HG02798 (cell line): Measurements from ENCODE around the gene REG1A.

ENCODE experiments used
- ATAC-seq: cut with Tn5 transposase; IDR thresholded peaks from one replicate; pipeline ENCODE4 v1.9.1; 2021; ENCODE audit warnings: mild to moderate bottlenecking; ENCODE audit not compliant: unreplicated experiment, poor library complexity

The REG1A gene

GRCh38 chr2:79120194-79120713 is at the start of gene REG1A:
Gene REG1A, plus strand, starts transcription at chr2:79120488. Its CDS starts 374 bp downstream, at chr2:79120862.
- no peak for ATAC-seq

GRCh38 chr2:79071078-79071477 is 49.2 kb upstream of the REG1A start:
- no peak for ATAC-seq

- ATAC-seq, result no peak
Observed at GRCh38 chr2:79082987-79083386, 37.3 kb upstream of the REG1A start.

GRCh38 chr2:79083597-79084251 is 36.6 kb upstream of the REG1A start:
- no peak for ATAC-seq

GRCh38 chr2:79084495-79085135 is 35.7 kb upstream of the REG1A start:
- no peak for ATAC-seq

GRCh38 chr2:79085382-79085781 is 34.9 kb upstream of the REG1A start:
- no peak for ATAC-seq

GRCh38 chr2:79086255-79086654 is 34.0 kb upstream of the REG1A start:
- no peak for ATAC-seq

GRCh38 chr2:79087785-79088364 is 32.4 kb upstream of the REG1A start, which contains the start of gene REG1B:
Gene REG1B, minus strand, starts transcription at chr2:79087993. Its CDS starts 381 bp downstream, at chr2:79087612.
- ATAC-seq, result no peak

GRCh38 chr2:79090693-79091092 is 29.6 kb upstream of the REG1A start:
- no peak for ATAC-seq

- ATAC-seq, result no peak
Observed at GRCh38 chr2:79097843-79098242, 22.4 kb upstream of the REG1A start.

GRCh38 chr2:79099140-79099686 is 21.1 kb upstream of the REG1A start:
- ATAC-seq, result no peak

GRCh38 chr2:79100285-79100684 is 20.0 kb upstream of the REG1A start:
- ATAC-seq, result no peak

- ATAC-seq, result no peak
Observed at GRCh38 chr2:79101024-79101423, 19.3 kb upstream of the REG1A start.

- no peak for ATAC-seq
Observed at GRCh38 chr2:79103214-79103613, 17.1 kb upstream of the REG1A start.

- no peak for ATAC-seq
Observed at GRCh38 chr2:79105259-79105658, 15.0 kb upstream of the REG1A start.

- no peak for ATAC-seq
Observed at GRCh38 chr2:79112269-79112668, 8.0 kb upstream of the REG1A start.

GRCh38 chr2:79114797-79115494 is 5.3 kb upstream of the REG1A start:
- ATAC-seq, result no peak

GRCh38 chr2:79116997-79117928 is 3.0 kb upstream of the REG1A start:
- ATAC-seq, result no peak

- ATAC-seq, result no peak
Observed at GRCh38 chr2:79122676-79123075, 2.4 kb downstream of the REG1A start.
